SJSA1 (cell line): Measurements from ENCODE around the gene ZFYVE1. TPM values are rescaled to one million over a fixed set of nuclear protein-coding genes. Genes with fewer than 3 reads are reported as not detected.
"Not testable (repeated sequence)": the region's sequence is repeated elsewhere in the genome, so short reads cannot be mapped to it uniquely, and the experiment has no call there.

ENCODE experiments used
- DNase-seq, 2 experiments: peaks; one replicate each; pipeline ENCODE4 v3.0.0-alpha.2; 2015 to 2020; ENCODE audit warnings: low spot score in 2 of 2, low read depth in 1 of 2
- H3K27ac ChIP-seq: fragments of 250-450 bp; sonication (Bioruptor Pico); 2 replicates; pipeline ENCODE4 v1.5.1; 2020; ENCODE audit warnings: mild to moderate bottlenecking, moderate library complexity
- H3K27me3 ChIP-seq: fragments of 250-450 bp; sonication (Bioruptor Pico); replicated peaks from 2 replicates; pipeline ENCODE4 v1.5.1; 2020; ENCODE audit warnings: mild to moderate bottlenecking, moderate library complexity
- H3K36me3 ChIP-seq: fragments of 250-450 bp; sonication (Bioruptor Pico); 2 replicates; pipeline ENCODE4 v1.5.1; 2020; ENCODE audit warnings: mild to moderate bottlenecking
- H3K4me1 ChIP-seq: fragments of 250-450 bp; sonication (Bioruptor Pico); replicated peaks from 2 replicates; pipeline ENCODE4 v1.6.1; 2021; ENCODE audit warnings: mild to moderate bottlenecking
- H3K4me3 ChIP-seq: fragments of 250-450 bp; sonication (Bioruptor Pico); 2 replicates; pipeline ENCODE4 v1.5.1; 2020; ENCODE audit warnings: mild to moderate bottlenecking
- H3K9me3 ChIP-seq: fragments of 250-450 bp; sonication (Bioruptor Pico); replicated peaks from 2 replicates; pipeline ENCODE4 v1.5.1; 2020; ENCODE audit warnings: mild to moderate bottlenecking
- total RNA-seq: library from RNA; depleted of rRNA; stranded (reverse); fragments of >200 nt; shearing (Covaris generic); gene quantifications from 2 replicates; pipeline ENCODE4 v1.2.3, GENCODE V29; 2014

The ZFYVE1 gene
- total RNA-seq, 1 experiment from 2014 or later, result 6.6 TPM

DNA sequence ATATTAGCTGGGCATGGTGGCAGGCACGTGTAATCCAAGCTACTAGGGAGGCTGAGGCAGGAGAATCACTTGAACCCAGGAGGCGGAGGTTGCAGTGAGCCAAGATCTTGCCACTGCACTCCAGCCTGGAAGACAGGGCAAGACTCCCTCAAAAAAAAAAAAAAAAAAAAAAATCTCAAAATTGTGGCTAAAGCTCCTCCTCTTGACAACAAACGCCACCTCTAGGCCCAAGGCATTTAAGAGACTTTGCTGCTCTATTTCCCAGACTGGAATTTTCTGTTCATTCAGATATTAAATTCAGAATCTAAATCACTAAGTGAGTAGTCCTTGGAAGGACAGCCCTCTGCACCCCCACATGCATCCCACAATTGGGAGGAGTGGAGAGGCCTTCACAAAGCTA, 1.4 kb downstream of the ZFYVE1 start:
- no peak overlapping the region for H3K27ac ChIP-seq
- H3K4me1 ChIP-seq, result 0 out of 2 replicates have a peak, but pooled peaks cover 8% of the 10 kb centered on the region
- no peak overlapping the region for H3K4me3 ChIP-seq
- no peaks in the 10 kb centered on the region for H3K27me3 ChIP-seq
- no peaks in the 10 kb centered on the region for H3K9me3 ChIP-seq
- no peak for DNase-seq
- H3K36me3 ChIP-seq, result peaks cover 28% of the 10 kb centered on the region

DNA sequence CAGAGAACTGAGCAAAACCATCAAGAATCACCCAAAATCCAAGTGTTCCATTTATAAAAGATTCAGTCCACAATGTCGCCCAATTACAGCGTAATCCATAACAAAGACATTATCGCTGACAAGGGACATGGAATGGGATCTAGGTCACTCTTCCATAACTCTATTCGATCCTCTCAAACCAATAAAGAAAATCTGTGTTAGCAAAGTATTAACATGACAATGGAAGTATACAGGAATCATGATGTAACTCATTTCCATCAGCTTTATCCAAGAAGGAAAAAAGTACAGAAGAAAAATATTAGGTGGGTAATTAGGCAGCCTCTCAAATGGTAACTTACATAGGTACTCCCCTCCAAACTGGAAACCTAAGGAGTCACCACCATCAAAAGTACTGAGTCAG, 4.9 kb downstream of the ZFYVE1 start:
- H3K9me3 ChIP-seq, result no peaks in the 10 kb centered on the region
- H3K36me3 ChIP-seq, result peaks cover 38% of the 10 kb centered on the region
- no peak overlapping the region for H3K4me3 ChIP-seq
- H3K27ac ChIP-seq, result no peak overlapping the region
- no peak for DNase-seq
- H3K4me1 ChIP-seq, result 0 out of 2 replicates have a peak, but pooled peaks cover 5% of the 10 kb centered on the region
- no peaks in the 10 kb centered on the region for H3K27me3 ChIP-seq

DNA sequence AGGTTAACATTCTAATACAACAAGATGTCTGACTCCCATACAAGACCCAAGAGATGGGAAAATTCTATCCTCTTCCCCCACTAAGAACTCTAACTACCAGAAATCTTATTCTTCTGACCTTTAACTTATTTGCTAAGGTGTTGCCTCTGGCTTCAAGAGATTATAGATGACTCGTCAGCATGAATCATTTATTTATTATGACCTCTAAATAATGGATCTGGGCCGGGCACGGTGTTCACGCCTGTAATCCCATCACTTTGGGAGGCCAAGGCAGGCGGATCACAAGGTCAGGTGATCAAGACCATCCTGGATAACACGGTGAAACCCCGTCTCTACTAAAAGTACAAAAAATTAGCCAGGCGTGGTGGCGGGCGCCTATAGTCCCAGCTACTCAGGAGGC, 10.9 kb downstream of the ZFYVE1 start:
- not testable (repeated sequence) for H3K27ac ChIP-seq, H3K4me1 ChIP-seq, DNase-seq, H3K9me3 ChIP-seq, H3K27me3 ChIP-seq, H3K4me3 ChIP-seq
- H3K36me3 ChIP-seq, result peaks cover 28% of the 10 kb centered on the region; the same call in 1 of the 2 replicates

DNA sequence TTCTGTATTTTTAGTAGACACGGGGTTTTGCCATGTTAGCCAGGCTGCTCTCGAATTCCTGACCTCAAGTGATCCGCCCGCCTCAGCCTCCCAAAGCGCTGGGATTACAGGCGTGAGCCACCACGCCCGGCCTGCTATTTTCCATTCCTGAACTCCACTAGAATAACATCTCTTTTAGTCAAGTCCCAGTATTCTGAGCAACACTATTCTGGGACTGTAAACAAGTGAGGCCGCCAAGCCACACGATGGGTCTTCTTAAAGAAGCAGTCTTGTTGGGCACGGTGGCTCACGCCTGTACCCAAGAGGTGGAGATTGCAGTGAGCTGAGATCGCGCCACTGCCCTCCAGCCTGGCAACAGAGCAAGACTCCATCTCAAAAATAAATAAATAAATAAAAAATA, 11.4 kb downstream of the ZFYVE1 start:
- not testable (repeated sequence) for H3K4me1 ChIP-seq, H3K27me3 ChIP-seq, H3K27ac ChIP-seq, DNase-seq, H3K9me3 ChIP-seq, H3K4me3 ChIP-seq
- H3K36me3 ChIP-seq, result peaks cover 24% of the 10 kb centered on the region; the same call in 1 of the 2 replicates

DNA sequence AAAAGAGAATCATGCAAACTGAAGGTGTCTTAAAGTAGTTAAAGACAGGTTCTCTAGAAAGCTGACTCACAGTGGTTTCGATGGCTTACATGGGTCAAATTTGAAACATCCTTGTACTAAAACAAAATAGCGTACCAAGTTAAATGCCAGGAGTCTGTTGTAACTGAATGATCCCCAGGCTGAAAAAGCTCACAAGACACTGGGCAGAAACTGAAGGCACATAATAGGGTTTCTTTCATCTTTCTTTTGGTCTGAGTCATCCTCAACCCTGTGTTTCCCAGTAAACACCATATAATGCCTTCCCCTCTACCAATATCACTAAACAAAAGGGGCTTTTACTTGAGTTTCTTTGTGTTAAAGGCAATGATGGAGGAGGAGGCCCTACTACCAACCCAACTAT, 12.8 kb downstream of the ZFYVE1 start:
- DNase-seq, result no peak
- Histone ChIP-seq H3K27ac (no peak overlapping the region), H3K4me3 (no peak overlapping the region), H3K36me3 (peaks cover 19% of the 10 kb centered on the region; the same call in 1 of the 2 replicates), H3K27me3 (no peaks in the 10 kb centered on the region), H3K4me1 (no peaks in the 10 kb centered on the region; the same call in 1 of the 2 replicates), H3K9me3 (no peaks in the 10 kb centered on the region)

DNA sequence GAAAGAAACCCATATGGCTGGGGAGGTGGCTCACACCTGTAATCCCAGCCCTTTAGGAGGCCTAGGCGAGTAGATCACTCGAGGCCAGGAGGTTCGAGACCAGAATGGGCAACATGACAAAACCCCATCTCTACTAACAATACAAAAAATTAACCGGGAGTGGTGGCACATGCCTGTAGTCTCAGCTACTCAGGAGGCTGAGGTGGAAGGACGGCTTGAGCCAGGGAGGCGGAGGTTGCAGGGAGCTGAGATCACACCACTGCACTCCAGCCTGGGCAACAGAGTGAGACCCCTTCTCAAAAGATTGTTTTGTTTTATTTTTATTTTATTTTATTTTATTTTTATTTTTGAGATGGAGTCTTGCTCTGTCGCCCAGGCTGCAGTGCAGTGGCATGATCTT, 15.7 kb downstream of the ZFYVE1 start:
- H3K36me3 ChIP-seq, result peaks cover 18% of the 10 kb centered on the region; the same call in 1 of the 2 replicates
- not testable (repeated sequence) for H3K4me1 ChIP-seq, H3K9me3 ChIP-seq, H3K27me3 ChIP-seq, H3K27ac ChIP-seq, H3K4me3 ChIP-seq, DNase-seq

DNA sequence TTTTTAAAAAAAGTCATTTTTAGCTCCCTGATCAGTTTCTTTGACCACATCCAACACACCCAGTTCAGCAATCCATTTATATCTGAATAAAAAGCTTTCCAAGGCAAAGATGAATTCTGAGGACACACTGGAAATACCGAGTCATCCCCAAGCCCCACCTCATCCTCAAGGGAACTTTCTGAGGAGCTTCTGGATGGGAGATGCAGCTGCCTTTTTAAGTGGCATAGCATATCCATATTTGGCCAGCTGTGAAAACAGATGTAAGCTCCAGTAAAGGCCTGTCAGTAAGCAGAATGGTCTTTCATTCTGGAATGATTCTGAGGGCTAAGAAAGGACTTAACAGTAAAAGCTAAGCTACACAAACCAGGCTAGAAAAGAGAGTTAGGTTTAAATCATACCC, 18.4 kb downstream of the ZFYVE1 start:
- DNase-seq, result no peak
- Histone ChIP-seq H3K27me3 (no peaks in the 10 kb centered on the region), H3K27ac (no peak overlapping the region)

DNA sequence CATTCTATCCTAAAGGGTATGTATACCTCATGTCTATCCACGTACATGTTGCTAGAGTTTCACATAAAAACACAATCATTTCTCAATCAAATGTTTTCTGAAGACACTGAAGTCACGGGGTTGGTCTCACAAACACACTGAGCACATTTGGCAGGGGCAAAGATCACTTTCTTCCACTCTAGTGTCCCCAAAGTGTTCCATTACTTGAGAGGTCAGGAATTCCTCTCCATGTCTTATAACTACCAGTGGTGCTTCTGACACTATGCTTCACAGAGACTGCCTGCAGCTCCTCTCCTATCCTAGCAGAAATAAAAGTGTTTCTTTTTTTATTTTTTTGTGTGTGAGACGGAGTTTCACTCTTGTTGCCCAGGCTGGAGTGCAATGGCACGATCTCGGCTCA, 19.1 kb downstream of the ZFYVE1 start:
- H3K27ac ChIP-seq, result no peak overlapping the region

More for the DNA sequence above, 18.4 kb downstream of the ZFYVE1 start:
- Histone ChIP-seq H3K9me3 (no peaks in the 10 kb centered on the region), H3K36me3 (peaks cover 9% of the 10 kb centered on the region; the same call in 1 of the 2 replicates), H3K4me3 (no peak overlapping the region), H3K4me1 (no peaks in the 10 kb centered on the region)

DNA sequence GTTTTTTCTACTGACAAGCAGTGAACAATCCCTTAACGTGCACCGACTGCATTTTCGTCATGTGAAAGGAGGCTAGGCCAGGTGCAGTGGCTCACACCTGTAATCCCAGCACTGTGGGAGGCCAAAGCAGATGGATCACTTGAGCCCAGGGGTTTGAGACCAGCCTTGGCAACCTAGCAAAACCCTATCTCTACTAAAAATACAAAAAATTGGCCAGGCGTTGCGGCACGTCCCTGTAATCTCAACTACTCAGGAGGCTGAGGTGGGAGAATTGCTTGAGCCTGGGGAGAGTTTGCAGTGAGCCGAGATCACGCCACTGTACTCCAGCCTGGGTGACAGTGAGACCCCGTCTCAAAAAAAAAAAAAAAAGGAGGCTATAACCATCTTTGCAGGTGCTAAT, 22.3 kb downstream of the ZFYVE1 start:
- not testable (repeated sequence) for DNase-seq, H3K27ac ChIP-seq, H3K9me3 ChIP-seq, H3K36me3 ChIP-seq, H3K4me1 ChIP-seq, H3K4me3 ChIP-seq, H3K27me3 ChIP-seq

More for the DNA sequence above, 19.1 kb downstream of the ZFYVE1 start:
- DNase-seq, result no peak
- Histone ChIP-seq H3K27me3 (no peaks in the 10 kb centered on the region), H3K4me3 (no peak overlapping the region), H3K36me3 (peaks cover 9% of the 10 kb centered on the region; the same call in 1 of the 2 replicates), H3K4me1 (no peaks in the 10 kb centered on the region), H3K9me3 (no peaks in the 10 kb centered on the region)

DNA sequence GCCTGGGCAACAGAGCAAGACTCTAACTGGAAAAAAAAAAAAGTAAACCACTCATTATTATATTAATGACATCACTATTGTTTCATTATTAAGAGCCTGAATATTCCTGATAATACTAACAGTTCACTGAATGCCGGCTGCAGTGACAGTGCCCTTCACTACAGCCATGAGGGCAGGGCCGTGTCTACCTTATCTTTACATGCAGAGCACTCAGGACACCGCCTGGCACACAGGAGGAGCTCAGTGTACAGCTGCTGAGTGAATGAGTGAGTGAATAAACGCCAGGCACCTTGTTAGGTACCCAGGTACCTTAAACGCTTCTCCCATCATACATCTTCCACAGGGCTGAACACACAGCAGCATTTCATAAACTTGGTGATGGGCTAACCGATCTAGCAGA, 23.2 kb downstream of the ZFYVE1 start:
- no peak for DNase-seq
- Histone ChIP-seq H3K9me3 (no peaks in the 10 kb centered on the region), H3K4me3 (no peak overlapping the region), H3K27ac (no peak overlapping the region), H3K36me3 (peaks cover 6% of the 10 kb centered on the region; the same call in 1 of the 2 replicates), H3K4me1 (no peaks in the 10 kb centered on the region), H3K27me3 (no peaks in the 10 kb centered on the region)

DNA sequence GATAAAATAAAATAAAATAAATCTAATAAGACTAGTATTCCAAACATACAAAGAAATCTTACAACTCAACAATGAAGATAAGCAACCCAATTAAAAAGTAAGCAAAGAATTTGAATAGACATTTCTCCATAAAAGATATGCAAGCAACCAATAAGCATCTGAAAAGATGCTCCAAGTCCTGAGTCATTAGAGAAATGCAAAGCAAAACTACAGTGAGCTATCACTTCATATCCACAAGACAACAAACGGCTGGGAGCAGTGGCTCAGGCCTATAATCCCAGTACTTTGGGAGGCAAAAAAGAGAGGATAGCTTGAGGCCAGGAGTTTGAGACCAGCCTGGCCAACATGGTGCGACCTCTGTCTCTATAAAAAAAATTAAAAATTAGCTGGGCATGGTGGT, 26.8 kb downstream of the ZFYVE1 start:
- Histone ChIP-seq H3K9me3 (no peaks in the 10 kb centered on the region), H3K4me3 (no peak overlapping the region), H3K27ac (no peak overlapping the region), H3K27me3 (no peaks in the 10 kb centered on the region), H3K4me1 (no peaks in the 10 kb centered on the region), H3K36me3 (peaks cover 14% of the 10 kb centered on the region)
- no peak for DNase-seq

DNA sequence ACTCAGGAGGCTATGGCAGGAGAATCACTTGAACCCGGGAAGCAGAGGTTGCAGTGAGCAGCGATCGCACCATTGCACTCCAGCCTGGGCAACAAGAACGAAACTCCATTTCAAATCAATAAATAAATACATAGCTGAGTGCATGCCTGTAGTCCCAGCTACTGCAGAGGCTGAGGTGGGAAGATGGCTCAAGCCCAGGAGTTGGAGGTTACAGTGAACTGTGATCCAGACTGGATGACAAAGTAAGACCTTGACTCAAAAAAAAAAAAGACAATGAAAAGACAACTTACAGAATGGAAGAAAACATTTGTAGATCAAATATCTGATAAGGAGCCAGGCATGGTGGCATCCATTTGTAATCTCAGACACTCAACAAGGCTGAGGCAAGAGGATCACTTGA, 27.6 kb downstream of the ZFYVE1 start:
- Histone ChIP-seq H3K4me1 (no peaks in the 10 kb centered on the region), H3K9me3 (no peaks in the 10 kb centered on the region), H3K36me3 (peaks cover 14% of the 10 kb centered on the region), H3K27me3 (no peaks in the 10 kb centered on the region), H3K4me3 (no peak overlapping the region), H3K27ac (no peak overlapping the region)
- no peak for DNase-seq

DNA sequence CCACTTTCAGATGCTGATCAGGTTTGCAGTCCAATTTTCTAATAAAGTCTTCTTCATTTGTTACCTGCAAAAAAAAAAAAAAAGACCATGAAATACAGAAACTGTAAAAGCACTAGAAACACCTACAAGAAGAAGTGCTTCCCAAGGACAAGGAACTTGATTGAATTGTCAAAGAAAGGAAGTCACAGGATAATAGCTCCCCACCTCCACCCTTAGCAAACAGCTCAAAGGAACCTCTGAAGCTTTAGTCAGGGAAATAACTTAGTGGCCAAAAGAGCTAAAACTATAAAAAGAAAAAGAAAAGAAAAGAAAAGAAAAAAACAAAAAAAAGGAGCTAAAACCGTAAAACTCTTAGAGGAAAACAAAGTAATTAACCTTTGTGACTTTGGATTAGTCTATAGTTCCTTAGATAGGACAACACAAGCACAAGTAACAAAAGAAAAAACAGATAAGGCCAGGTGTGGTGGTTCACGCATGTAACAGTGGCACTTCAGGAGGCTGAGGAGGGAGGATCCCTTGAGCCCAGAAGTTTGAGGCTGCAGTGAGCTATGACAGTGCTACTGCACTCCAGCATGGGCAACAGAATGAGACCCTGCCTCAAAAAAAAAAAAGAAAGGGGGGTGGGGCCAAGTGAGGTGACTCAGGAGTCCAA, 28.5 kb downstream of the ZFYVE1 start:
- Histone ChIP-seq H3K4me3 (no peak overlapping the region), H3K27me3 (no peaks in the 10 kb centered on the region), H3K27ac (no peak overlapping the region), H3K36me3 (peaks cover 14% of the 10 kb centered on the region), H3K4me1 (no peaks in the 10 kb centered on the region), H3K9me3 (no peaks in the 10 kb centered on the region)
- DNase-seq, result no peak

DNA sequence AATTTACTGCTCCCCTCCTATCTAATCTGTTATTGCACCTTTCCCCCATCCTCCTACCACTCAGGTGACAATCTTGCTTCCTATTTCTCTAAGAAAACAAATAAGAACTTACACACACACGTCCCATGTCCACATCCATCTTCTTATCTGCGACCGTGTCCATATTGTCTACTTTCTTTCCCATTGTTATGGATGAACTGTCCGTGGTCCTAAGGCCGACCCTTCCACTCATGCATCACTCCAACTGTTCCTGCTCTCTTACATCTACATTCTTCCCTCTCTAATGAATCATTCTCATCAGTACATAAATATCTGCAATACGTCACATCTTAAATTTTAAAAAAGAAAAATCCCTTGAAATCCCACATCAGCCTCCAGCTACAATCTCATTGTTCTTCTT, 30.0 kb downstream of the ZFYVE1 start:
- DNase-seq, result no peak
- Histone ChIP-seq H3K27me3 (no peaks in the 10 kb centered on the region), H3K27ac (no peak overlapping the region), H3K4me3 (no peak overlapping the region), H3K9me3 (no peaks in the 10 kb centered on the region), H3K4me1 (no peaks in the 10 kb centered on the region), H3K36me3 (peaks cover 21% of the 10 kb centered on the region)

DNA sequence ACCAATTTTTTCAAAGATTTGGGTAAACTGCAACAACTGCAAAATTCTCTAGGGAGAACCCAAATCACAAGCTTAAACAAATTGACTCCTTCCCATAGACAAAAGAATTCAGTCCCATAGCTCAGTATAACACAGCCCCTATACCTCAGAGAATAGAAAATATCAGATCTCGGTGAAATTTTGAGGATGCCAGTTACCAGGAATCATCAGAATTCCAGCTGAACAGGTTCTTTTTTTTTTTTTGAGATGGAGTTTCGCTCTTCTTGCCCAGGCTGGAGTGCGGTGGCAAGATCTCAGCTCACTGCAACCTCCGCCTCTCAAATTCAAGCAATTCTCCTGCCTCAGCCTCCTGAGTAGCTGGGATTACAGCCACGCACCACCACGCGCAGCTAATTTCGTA, 36.7 kb downstream of the ZFYVE1 start:
- H3K36me3 ChIP-seq, result peaks cover 14% of the 10 kb centered on the region
- H3K27me3 ChIP-seq, result no peaks in the 10 kb centered on the region
- no peak overlapping the region for H3K27ac ChIP-seq
- no peaks in the 10 kb centered on the region for H3K4me1 ChIP-seq
- no peak overlapping the region for H3K4me3 ChIP-seq
- no peak for DNase-seq
- H3K9me3 ChIP-seq, result no peaks in the 10 kb centered on the region
